ENCODE measurements around the gene GDF10. TPM values are rescaled to one million over a fixed set of nuclear protein-coding genes. Genes with fewer than 3 reads are reported as not detected.

GDF10 gene
- total and polyA plus RNA-seq, 8 donors, result 0.31 to 2.6 (median 0.90) TPM; not detected in 5

GRCh38 chr10:47260505-47261111 lies 39.4 kb upstream of the GDF10 start:
- H3K36me3 ChIP-seq, result no peaks in the 10 kb centered on the region
- WGBS, 5 donors, result 51 to 61% (median 58%) methylated on average over 8 to 9 of the region's 9 CpGs
- H3K4me3 ChIP-seq, result no peak overlapping the region
- TF ChIP-seq POLR2A (IDR thresholded peaks at IDR 0.05) (no peak), EP300 (IDR thresholded peaks at IDR 0.05) (no peak), CTCF (IDR thresholded peaks at IDR 0.05) (no peak), POLR2AphosphoS5 (IDR thresholded peaks at IDR 0.05) (no peak)
- intact Hi-C loops (cut with DNase I; ENCODE audit: low total_unique reads), result no loop called here
- peaks cover 0 to 9% (median 4%) of the 10 kb centered on the region in 4 donors for H3K9me3 ChIP-seq
- no peaks in the 10 kb centered on the region for H3K4me1 ChIP-seq
- peaks cover 0 to 15% (median 0%) of the 10 kb centered on the region in 3 donors for H3K27me3 ChIP-seq
- no peak for DNase-seq
- H3K27ac ChIP-seq, result no peak overlapping the region

GRCh38 chr10:47261121-47261520 lies 38.9 kb upstream of the GDF10 start:
- no peaks in the 10 kb centered on the region for H3K4me1 ChIP-seq
- peaks cover 0 to 9% (median 4%) of the 10 kb centered on the region in 4 donors for H3K9me3 ChIP-seq
- H3K4me3 ChIP-seq, result no peak overlapping the region
- H3K27ac ChIP-seq, result no peak overlapping the region
- intact Hi-C loops (cut with DNase I; ENCODE audit: low total_unique reads), result no loop called here
- no peaks in the 10 kb centered on the region for H3K36me3 ChIP-seq
- peaks cover 0 to 15% (median 0%) of the 10 kb centered on the region in 3 donors for H3K27me3 ChIP-seq
- WGBS, 5 donors, result 77 to 94% (median 87%) methylated on average over 1 of the region's 1 CpG
- TF ChIP-seq CTCF (IDR thresholded peaks at IDR 0.05), result no peak
- TF ChIP-seq POLR2AphosphoS5 (IDR thresholded peaks at IDR 0.05), result no peak
- TF ChIP-seq EP300 (IDR thresholded peaks at IDR 0.05), result no peak
- TF ChIP-seq POLR2A (IDR thresholded peaks at IDR 0.05), result no peak
- DNase-seq, result peak in 1 of 2 donors; percentile 37

DNA sequence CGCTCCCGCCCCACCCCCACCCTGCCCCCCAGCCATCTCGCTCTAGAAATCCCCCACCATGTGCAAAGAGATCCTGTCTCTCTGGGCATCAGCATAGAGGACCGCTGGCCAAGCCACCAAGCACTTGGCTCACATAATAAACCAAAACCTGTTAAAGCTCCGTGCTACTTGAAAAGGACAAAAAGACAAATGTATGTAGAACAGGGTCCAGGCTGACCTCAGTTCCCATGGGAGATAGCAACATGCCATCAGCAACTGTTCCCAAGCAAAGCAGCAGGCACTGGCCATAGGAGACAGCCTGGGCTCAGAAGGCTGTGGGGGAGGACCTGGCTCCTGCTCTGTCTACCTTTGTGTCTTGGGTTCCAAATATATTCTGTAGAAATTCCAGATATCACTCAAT lies 38.4 kb upstream of the GDF10 start:
- TF ChIP-seq EP300 (IDR thresholded peaks at IDR 0.05) (no peak), POLR2A (IDR thresholded peaks at IDR 0.05) (no peak), POLR2AphosphoS5 (IDR thresholded peaks at IDR 0.05) (no peak), CTCF (IDR thresholded peaks at IDR 0.05) (no peak)
- peaks cover 0 to 9% (median 4%) of the 10 kb centered on the region in 4 donors for H3K9me3 ChIP-seq
- no peak for DNase-seq
- no peaks in the 10 kb centered on the region for H3K36me3 ChIP-seq
- no peaks in the 10 kb centered on the region for H3K4me1 ChIP-seq
- 75 to 90% (median 79%) methylated on average over 5 of the region's 5 CpGs for WGBS, 5 donors
- intact Hi-C loops (cut with DNase I; ENCODE audit: low total_unique reads), result no loop called here
- no peak overlapping the region for H3K27ac ChIP-seq
- peaks cover 0 to 15% (median 0%) of the 10 kb centered on the region in 3 donors for H3K27me3 ChIP-seq
- H3K4me3 ChIP-seq, result no peak overlapping the region

DNA sequence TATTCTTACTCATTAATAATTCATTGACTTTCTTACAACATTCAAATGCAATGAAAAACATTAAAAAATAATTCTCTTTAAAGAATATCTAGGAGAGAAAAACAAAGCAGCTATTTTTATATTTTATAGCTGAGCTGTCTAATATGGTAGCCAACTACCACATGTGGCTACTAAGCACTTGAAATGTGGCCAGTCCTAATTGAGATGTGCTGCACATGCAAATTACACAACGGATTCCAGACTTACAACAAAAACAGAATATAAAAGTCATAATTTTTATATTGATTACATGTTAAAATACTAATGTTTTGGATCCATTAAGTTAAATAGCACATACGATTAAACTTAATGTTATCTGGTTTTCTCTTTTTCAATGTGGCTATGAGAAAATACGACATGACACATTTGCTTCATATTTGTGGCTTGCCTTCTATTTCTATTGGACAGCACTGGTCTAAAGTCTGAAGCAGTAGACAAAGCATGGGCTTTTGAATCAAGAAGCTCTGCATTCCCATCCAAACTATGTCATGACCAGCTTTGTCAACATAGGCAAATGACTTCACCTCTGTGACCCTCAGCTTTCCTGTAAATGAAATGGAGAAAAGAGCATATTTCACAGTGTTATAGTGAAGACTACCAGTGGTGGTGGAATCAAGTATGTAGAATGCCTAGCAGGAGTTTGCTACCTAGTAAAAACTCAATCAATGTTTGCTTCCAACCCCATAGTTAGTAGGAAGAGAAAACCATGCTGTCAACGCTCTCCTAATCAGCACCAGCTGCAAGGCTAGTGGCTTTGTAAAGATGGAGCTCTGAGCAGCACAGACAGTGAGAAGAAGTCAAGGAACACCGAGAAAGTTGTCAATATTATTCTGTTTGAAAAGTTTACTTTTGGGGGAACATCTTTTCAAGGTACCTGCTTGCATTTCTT lies 37.1 kb upstream of the GDF10 start:
- Histone ChIP-seq H3K27ac (no peak overlapping the region), H3K4me3 (no peak overlapping the region), H3K4me1 (no peaks in the 10 kb centered on the region), H3K36me3 (no peaks in the 10 kb centered on the region), H3K9me3 (peaks cover 0 to 9% (median 4%) of the 10 kb centered on the region in 4 donors), H3K27me3 (peaks cover 0 to 15% (median 0%) of the 10 kb centered on the region in 3 donors)
- intact Hi-C loops (cut with DNase I; ENCODE audit: low total_unique reads), result no loop called here
- TF ChIP-seq EP300 (IDR thresholded peaks at IDR 0.05) (no peak), CTCF (IDR thresholded peaks at IDR 0.05) (no peak), POLR2AphosphoS5 (IDR thresholded peaks at IDR 0.05) (no peak), POLR2A (IDR thresholded peaks at IDR 0.05) (no peak)
- WGBS, 5 donors, result 65 to 72% (median 70%) methylated on average over 5 of the region's 5 CpGs
- DNase-seq, result no peak
